Stimulated activated CD8-positive, alpha-beta memory T cell treated with anti-CD3 and anti-CD28 coated beads, Interleukin-7, amount 100 ng/mL, for 24 hours (primary cell): ENCODE results near the gene CLEC16A.

ENCODE experiments used
- DNase-seq: peaks from one replicate; pipeline ENCODE4 v3.0.0-alpha.2; 2020; ENCODE audit warnings: low read depth

The CLEC16A gene

DNA sequence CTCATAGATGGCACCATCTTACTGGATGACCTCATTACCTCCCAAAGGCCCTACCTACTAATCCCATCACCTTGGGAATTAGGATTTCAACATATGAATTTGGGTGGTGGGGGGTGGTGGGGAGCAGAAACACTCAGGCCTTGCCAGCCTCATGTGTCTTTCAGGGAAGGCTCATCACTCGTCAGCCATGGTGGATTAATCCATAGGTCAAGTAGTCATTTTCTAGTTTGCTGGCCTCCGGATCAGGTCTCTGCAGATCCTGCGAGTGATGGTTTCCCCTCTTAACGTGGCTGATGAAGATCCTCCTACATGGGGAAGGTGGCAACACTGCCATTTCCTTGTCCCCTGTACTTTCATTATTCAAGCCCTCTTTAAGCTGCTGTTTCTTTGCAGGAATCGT lies 101.1 kb downstream of the CLEC16A start:
- DNase-seq: no peak

- no peak for DNase-seq
Measured at GRCh38 chr16:11045846-11046245, 101.5 kb downstream of the CLEC16A start.

DNA sequence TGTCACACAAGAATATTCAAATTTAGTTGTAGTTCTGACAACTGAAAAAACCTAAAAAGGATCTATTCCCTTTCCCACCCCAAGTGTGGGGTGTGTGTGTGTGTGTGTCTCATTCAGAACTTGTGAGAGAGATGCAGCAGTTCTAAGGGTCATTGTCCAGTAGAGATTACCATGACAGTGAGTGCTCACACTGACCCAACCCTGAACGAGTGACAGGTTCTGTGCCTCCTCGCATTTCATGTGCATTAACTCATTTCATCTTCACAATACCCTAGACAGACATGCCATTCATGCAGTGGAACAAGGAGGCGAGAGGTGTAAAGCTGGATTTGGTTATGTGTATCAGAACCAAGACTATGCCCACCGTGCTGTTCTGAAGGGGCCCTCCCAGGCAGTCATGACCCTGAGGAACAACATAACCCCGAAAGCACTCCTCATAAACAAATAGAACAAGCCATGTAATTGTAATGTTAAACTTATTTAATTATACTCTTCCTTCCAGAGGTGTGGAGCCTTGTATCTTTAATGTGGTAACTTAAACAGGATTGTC lies 102.1 kb downstream of the CLEC16A start:
- no peak for DNase-seq

DNA sequence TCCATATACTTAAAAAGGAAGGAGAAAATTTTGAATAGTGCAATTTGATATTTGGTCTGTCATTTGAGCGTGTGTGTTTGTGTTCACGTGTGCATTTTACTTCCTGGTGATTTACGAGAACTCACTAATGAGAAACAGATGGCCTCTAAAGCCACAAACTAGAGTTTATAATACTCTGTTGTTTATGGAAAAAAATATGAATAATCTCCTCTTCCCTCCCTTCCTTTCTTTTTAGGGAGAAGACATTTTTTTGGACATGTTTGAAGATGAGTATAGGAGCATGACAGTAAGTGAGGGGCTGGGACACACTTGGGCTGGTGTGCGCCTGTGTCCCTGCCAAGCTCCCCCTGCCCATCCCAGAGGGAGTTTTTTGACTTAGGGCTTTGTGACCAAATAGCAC lies 102.7 kb downstream of the CLEC16A start:
- no peak for DNase-seq

DNA sequence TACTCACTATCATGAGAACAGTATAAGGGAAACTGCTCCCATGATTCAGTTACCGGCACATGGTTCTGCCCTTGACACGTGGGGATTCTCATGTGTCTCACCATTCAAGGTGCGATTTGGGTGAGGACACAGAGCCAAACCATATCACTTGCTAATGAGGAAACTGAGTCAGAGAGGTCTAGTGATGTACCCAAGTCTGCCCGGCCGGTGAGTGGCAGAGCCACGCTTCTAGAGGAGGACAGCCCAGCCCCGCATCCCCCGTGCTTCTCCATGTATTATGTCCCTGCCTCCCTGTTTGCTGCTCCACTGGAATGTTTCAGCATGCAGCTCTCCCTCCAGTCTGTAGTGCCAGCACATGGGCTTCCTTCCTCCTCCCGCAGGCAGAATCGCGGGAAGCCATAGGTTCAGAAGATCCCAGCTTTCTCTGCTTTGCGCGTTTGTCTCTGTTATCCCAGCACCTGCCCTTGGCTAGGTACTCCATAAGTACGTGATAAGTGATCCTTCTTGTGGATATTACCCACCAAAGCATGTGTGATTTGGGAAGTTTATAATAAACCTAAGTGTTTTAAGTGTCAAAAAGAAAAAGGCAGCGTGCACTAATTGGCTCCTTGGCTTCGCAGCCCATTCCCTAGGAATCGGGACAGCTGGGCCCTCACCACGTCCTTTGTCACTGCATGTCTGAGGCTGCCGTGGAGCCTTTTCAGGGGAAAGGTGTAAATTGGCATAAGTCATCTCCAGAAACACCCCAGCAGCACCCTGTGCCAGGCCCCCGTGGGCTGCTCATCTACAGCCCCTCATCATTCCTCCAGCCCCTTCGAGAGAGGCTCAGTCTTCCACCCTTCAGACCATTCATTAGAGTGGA lies 103.8 kb downstream of the CLEC16A start:
- no peak for DNase-seq

- no peak for DNase-seq
Measured at GRCh38 chr16:11049396-11050059, 105.2 kb downstream of the CLEC16A start.

DNA sequence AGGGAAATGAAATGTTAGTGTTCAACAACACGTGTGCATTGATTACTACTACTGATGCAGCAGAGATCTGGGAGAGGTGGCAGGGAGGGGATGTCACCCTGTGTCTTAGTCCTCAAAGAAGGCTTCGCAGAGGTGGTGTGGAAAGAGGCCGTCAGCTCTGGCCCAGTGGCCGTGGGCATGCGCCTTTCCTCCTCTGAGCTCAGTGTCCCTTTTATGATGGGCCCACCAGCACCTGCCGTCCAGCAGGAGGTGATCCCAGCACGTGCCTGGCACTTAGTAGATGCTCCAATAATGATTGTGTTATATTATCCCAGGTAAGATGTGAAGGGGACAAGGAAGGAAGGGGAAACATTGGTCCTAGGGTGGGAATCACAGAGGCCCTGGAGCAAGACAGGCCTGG lies 106.2 kb downstream of the CLEC16A start:
- DNase-seq: no peak

- no peak for DNase-seq
Measured at GRCh38 chr16:11050944-11051343, 106.6 kb downstream of the CLEC16A start.

DNA sequence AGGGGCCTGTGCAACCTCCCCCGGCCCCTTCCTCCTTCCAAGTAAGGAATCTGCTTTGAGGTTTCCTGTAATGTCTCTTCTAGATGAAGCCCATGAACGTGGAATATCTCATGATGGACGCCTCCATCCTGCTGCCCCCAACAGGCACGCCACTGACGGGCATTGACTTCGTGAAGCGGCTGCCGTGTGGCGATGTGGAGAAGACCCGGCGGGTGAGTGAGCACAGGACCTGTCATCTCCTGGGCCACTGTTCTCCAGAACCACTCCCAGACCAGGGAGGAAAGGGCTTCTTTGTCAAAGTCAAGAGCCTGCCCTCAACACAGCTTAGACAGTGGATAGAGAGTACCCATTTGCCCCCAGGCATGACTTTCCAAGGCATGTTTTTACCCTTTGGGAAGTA lies 107.1 kb downstream of the CLEC16A start:
- no peak for DNase-seq

GRCh38 chr16:11051879-11052808 lies 107.8 kb downstream of the CLEC16A start:
- DNase-seq: peak; percentile 56

DNA sequence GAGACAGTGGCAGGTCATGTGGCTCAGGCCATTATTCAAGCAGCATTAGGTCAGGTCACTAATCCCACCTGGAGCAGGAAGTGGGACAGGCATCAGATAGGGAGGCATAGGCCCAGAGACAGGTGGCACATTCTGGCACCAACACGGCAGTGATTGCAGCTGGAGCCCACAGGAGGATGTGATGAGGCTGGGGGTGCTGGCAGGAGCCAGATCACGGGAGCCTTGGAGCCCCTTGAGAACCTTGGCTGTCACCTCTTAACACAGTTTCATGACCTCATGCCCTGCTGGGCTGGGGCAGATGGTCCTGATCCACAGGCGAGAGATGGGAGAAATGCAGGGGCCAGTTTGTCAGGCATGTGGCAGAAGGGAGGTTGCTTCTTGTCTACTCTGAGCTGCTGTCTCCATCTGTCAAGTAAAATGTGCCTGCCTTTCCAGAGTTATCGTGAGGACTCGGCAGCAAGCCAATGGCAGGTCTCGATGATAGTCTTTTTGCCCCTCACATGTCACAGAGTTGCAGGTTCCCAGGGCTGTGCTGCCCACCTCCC lies 109.6 kb downstream of the CLEC16A start:
- no peak for DNase-seq

DNA sequence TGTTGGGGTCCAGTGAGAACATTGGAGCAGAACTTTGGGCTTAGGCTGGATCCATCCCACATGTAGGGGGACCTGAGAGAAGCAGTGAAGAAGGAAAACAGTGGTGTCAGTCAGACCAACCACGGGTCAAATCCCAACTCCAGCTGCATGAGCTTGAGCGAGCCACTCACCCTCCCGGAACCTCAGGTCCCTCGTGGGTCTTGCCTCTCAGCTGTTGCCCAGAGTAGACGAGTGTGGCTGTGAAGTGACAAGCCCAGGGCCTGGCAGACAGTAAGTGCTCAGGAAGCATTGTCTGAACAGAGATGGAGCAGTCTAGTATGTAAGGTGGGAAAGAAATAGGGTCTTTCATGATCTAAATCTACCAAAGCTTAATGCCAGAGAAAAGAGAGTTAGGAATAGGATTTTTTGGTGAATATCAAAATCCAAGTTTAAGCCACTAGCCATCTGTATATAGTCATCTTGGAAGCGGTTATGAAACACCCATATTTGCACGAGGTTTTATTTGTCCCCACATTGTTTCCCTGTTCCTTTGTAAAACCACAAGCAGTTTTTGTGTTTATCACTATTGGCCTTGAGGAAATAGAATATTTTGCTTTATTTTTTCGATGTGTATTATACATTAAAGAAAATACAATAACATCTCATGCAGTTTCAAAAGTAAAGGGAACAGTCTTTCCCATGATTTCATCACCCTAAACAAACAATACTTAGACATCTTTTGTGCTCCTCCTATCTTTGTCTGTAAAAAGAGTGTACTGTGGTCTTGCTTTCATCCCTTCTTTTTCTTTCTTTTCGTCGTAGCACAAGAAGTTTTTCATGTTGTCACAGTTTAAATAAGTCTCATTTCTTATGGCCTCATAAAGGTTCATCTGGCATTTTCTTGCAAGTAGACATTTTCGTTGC lies 112.0 kb downstream of the CLEC16A start:
- no peak for DNase-seq

DNA sequence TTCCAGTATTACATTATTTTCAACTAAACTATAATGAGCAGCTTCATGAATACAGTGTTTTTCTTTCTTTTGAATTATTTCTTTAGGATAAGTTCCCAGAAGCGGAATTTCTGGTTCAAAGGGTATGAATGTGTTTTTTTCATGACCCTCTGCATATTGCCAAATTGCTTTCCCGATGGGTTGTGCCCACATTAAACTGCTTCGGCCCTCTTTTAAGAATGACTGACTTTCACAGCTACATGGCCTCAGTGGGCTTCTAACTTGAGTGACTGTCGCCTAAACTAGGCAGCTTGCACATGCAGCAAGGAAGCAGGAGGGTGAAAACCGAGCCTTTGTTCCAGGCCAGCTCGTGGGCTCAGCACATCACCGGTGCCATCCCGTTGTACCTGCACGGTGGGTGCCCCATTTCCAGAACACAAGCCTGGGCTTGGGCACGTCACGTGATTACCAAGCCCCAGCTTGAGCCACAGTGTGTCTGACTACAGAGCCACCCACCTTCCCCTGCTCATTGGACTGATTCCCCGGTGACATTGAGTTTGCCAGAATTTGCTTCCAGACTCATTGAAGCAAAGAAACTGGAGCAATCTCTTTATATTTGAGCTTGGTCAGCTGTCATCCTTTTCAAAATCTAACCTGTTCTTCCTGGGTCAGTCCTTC lies 112.8 kb downstream of the CLEC16A start:
- no peak for DNase-seq

- DNase-seq: no peak
Measured at GRCh38 chr16:11057711-11058345, 113.5 kb downstream of the CLEC16A start.

DNA sequence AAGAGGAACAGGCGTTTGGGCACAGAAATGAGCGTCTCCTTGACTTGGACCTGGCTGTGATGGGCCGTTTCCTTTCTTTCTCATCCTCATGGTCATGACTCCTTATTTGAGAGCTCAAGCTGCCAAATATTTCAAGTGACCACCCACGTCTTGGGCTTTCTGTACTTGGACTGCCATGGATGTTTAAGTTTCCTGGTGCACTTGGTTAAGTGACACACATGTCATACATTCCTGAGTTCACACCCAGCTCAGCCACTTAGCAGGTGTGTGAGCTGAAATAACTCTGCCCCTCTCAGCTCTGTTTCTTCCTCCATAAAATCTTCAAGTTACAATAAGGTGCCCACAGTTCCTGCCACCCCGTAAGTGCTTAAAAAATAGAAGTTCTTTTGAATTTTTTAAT lies 114.5 kb downstream of the CLEC16A start:
- DNase-seq: no peak

- DNase-seq: no peak
Measured at GRCh38 chr16:11059588-11059987, 115.2 kb downstream of the CLEC16A start.

DNA sequence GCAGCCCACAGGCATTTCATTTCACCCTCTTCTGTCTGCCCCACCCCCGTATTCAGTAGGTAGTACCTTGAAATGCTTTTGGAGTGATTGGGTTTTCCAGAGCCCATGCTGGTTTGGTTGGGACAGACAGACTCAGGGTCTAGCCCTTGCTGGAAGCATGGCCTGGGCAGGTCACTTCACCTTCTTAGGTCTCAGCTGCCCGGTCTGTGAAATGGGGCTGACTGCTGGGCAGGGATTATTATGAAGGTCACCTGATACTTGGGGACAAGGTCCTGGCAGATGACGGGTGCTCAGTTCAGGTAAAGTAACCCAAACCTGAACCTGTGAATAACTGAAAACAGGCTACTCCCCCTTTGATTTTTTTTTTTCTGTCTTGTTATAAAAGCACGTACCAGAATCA lies 116.0 kb downstream of the CLEC16A start:
- no peak for DNase-seq

DNA sequence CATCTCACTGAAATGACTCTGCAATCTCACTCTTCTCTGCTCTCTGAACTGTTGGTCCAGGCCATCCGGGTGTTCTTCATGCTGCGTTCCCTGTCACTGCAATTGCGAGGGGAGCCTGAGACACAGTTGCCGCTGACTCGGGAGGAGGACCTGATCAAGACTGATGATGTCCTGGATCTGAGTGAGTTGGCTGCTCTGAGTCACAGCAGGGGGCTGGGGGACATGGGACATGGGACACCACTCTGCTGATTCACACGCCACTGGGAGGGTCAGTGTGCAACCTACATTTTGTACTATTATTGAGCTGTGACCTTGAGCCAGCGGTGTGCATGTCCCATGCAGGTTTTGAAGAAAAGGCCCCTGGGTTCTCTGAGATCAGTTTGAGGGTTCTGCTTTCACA lies 116.5 kb downstream of the CLEC16A start:
- DNase-seq: no peak

- DNase-seq: no peak
Measured at GRCh38 chr16:11061629-11062270, 117.4 kb downstream of the CLEC16A start.
